Measurements from ENCODE around the gene PDIK1L. TPM values are rescaled to one million over a fixed set of nuclear protein-coding genes. Genes with fewer than 3 reads are reported as not detected.

The PDIK1L gene
- total and polyA plus RNA-seq, 2 donors (not counting 3 experiments of a cell fraction or from before 2014, with no cell fraction given), result 1.6 to 5.6 TPM

DNA sequence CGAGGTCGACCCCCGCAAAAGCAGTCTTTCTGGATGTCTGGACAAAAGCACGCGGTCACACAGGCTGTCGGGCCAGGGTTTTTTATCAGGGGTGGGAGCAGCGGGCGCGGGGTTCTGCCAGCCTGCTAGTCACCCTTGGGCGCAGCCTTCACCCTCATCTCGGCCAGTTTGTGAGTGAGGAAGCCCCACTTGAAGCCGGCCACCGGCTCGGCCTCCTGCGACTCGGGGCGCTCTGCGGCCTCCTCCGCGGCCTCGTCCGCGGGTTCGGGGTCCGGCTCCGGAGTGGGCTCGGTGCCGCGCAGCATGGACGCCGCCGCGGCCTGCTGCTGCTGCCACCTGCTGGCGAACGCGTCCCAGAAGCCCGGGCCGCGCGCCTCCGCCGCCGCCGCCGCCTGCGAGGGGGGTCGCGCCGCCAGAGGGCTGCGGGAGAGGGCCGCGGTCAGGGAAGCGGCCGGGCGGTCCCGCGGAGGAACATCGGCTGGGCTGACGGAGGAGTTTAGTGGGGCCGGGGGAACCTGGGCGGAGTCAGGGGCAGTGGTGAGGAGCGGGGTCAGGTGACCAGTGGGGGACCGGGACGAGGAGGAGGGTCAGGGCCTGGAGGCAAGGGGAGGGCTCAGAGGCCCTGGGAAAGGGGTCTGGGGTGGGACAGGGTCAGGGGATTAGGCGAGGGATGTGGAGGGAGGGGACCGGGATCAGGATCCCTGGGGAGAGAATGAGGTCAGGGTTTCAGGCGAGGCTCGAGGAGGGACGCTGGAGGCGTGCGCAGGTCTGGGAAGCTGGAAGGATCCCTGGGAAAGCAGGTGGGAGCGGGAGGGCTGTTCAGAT is 52.6 kb downstream of the PDIK1L start:
- Histone ChIP-seq H4K20me1 (replicated peaks; ENCODE audit: control insufficient read depth, extremely low read depth, insufficient read depth, low read length) (no peaks in the 10 kb centered on the region), H3K36me3 (ENCODE audit: control insufficient read depth in 2 of 2, extremely low read depth in 1 of 2, insufficient read depth in 2 of 2, low read length in 2 of 2) (peaks cover 0 to 4% of the 10 kb centered on the region in 2 experiments), H3K27ac (ENCODE audit: insufficient read depth, low read depth, low read length) (no peak overlapping the region), H3K4me3 (replicated peaks in 1 of 3; ENCODE audit: insufficient read depth in 1 of 3, low read depth in 1 of 3, low read length in 3 of 3) (peak overlapping the region in 1 of 3 experiments; percentile 23), H3K4me1 (ENCODE audit: control insufficient read depth, extremely low read depth, insufficient read depth, low read length) (peaks cover 19% of the 10 kb centered on the region), H2AFZ (ENCODE audit: low read depth, low read length) (peak overlapping the region; percentile 77), H3K4me2 (ENCODE audit: insufficient read depth, low read length) (no peak overlapping the region), H3K9me1 (replicated peaks; ENCODE audit: control insufficient read depth, extremely low read depth, insufficient read depth, low read length) (no peaks in the 10 kb centered on the region), H3K9me3 (replicated peaks; ENCODE audit: control insufficient read depth, insufficient read depth, low read length) (no peaks in the 10 kb centered on the region), H3K79me2 (ENCODE audit: control insufficient read depth, insufficient read depth, low read length) (no peaks in the 10 kb centered on the region), H3K9ac (replicated peaks; ENCODE audit: extremely low read depth, insufficient read depth, low read length) (no peak overlapping the region), H3K27me3 (ENCODE audit: control insufficient read depth in 2 of 2, insufficient read depth in 2 of 2, low read length in 2 of 2) (no peaks in the 10 kb centered on the region)
- dilution Hi-C loops (cut with MboI; ENCODE audit: extremely low pct_ligation_motif_present, low sequenced_read_pairs), result no loop called here
- DNase-seq (ENCODE audit: low read depth, low spot score) (peak; percentile 38), FAIRE-seq (no peak)
- intact Hi-C loops (cut with micrococcal nuclease), result loop anchor here (1.0 kb wide), 2 partner anchors 59 to 128 kb away; no protein-coding TSS in a partner anchor
- ChIA-PET CTCF (interaction anchor here (1.1 to 3.7 kb wide), 5 partner anchors 19 to 128 kb away, joined by 3 to 12 read pairs (median 6); partner anchors contain the start of gene CEP85), POLR2A (no interaction called here)
- TF ChIP-seq FOS (IDR thresholded peaks at IDR 0.05; ENCODE audit: borderline replicate concordance, insufficient read depth, low read length), result no peak
- TF ChIP-seq CTCF (IDR thresholded peaks at IDR 0.05; ENCODE audit: extremely low read depth in 1 of 2, insufficient read depth in 1 of 2, low read depth in 1 of 2, low read length in 2 of 2), result peak; percentile 58 to 88
- no TSS peak for BruUV-seq (replicated peaks)
